T-cell (primary cell): ENCODE data around the gene RFK. TPM values are rescaled to one million over a fixed set of nuclear protein-coding genes. Genes with fewer than 3 reads are reported as not detected.
A peak's percentile ranks its signal among the peaks of the same experiment; 100 is the strongest.

ENCODE experiments used
- ATAC-seq, 4 experiments: fragments of 200-7000 bp in 3 of 4; fragments of 150-1000 bp in 1 of 4; cut with Tn5 transposase; replicated peaks in 1 of 4; 1 replicate in 3 of 4; 2 replicates in 1 of 4; pipeline ENCODE4 v1.10.0; 2021; ENCODE audit warnings: moderate library complexity in 3 of 4, mild to moderate bottlenecking in 2 of 4, moderate number of reproducible peaks in 1 of 4
- CTCF ChIA-PET, 2 donors: fragments of 300-600 bp; sonication (Branson Sonifier 250); formaldehyde crosslinking; loops; one replicate each; lab custom pipeline; 2022; ENCODE audit warnings: antibody characterized with exemption in 2 of 2; lab: Charles Lee
- POLR2A ChIA-PET, 2 donors: fragments of 300-600 bp; sonication (Branson Sonifier 250); formaldehyde crosslinking; loops; one replicate each; lab custom pipeline; 2022; ENCODE audit warnings: antibody characterized with exemption in 2 of 2; lab: Charles Lee
- DNase-seq, 35 experiments: peaks; one replicate each; pipeline versions ENCODE4 v3.0.0 to v3.0.0-alpha.2; 2013 to 2023
- H3K27ac ChIP-seq: one replicate; pipeline ENCODE4 v1.5.1; 2013; ENCODE audit warnings: low read length
- H3K27me3 ChIP-seq, 2 experiments: replicated peaks in 1 of 2; 1 replicate in 1 of 2; 2 replicates in 1 of 2; pipeline versions ENCODE4 v1.6.1 to v1.7.0; 2013; ENCODE audit warnings: low read length in 1 of 2, mixed read lengths in 1 of 2; ENCODE audit not compliant: control insufficient read depth in 2 of 2, insufficient read depth in 2 of 2; ENCODE audit errors: extremely low read depth in 1 of 2
- H3K36me3 ChIP-seq, 2 donors: 1 replicate in 1 of 2; 2 replicates in 1 of 2; pipeline versions ENCODE4 v1.6.1 to v1.7.0; 2013; ENCODE audit warnings: low read length in 1 of 2; ENCODE audit not compliant: control insufficient read depth in 2 of 2, insufficient read depth in 1 of 2; ENCODE audit errors: extremely low read depth in 1 of 2
- H3K4me1 ChIP-seq, 2 experiments: 1 replicate in 1 of 2; 2 replicates in 1 of 2; pipeline versions ENCODE4 v1.6.1 to v1.7.0; 2013; ENCODE audit warnings: low read length in 2 of 2, mixed read lengths in 1 of 2; ENCODE audit not compliant: insufficient read depth in 2 of 2, control insufficient read depth in 1 of 2; ENCODE audit errors: extremely low read depth in 1 of 2
- H3K4me3 ChIP-seq, 2 donors: 1 replicate in 1 of 2; 2 replicates in 1 of 2; pipeline versions ENCODE4 v1.5.1 to v1.7.0; 2013; ENCODE audit warnings: mild to moderate bottlenecking in 2 of 2, low read length in 1 of 2, moderate library complexity in 1 of 2; ENCODE audit not compliant: control insufficient read depth in 1 of 2; ENCODE audit errors: extremely low read depth in 1 of 2
- H3K9me3 ChIP-seq: 2 replicates; pipeline ENCODE4 v1.7.0; 2013
- H3K27ac Mint-ChIP-seq, 2 donors: one replicate each; pipeline ENCODE4 v1.8.0; 2020 to 2021; ENCODE audit warnings: mild to moderate bottlenecking in 2 of 2, mixed read lengths in 2 of 2
- H3K27me3 Mint-ChIP-seq, 2 donors: one replicate each; pipeline ENCODE4 v1.8.0; 2021 to 2022; ENCODE audit warnings: mixed read lengths in 2 of 2
- H3K36me3 Mint-ChIP-seq: one replicate; pipeline ENCODE4 v1.8.0; 2021; ENCODE audit warnings: mixed read lengths
- H3K4me1 Mint-ChIP-seq, 3 donors: one replicate each; pipeline ENCODE4 v1.8.0; 2020 to 2022; ENCODE audit warnings: mixed read lengths in 3 of 3, mild to moderate bottlenecking in 1 of 3
- H3K4me3 Mint-ChIP-seq, 3 donors: one replicate each; pipeline ENCODE4 v1.8.0; 2020 to 2022; ENCODE audit warnings: mild to moderate bottlenecking in 3 of 3, mixed read lengths in 3 of 3, moderate library complexity in 3 of 3
- H3K9me3 Mint-ChIP-seq, 3 donors: one replicate each; pipeline ENCODE4 v1.8.0; 2020 to 2022; ENCODE audit warnings: mixed read lengths in 3 of 3
- WGBS: methylation state at CpG from one replicate; pipeline ENCODE4 v1.1.5; 2013; ENCODE audit warnings: missing lambda C conversion rate; ENCODE audit not compliant: insufficient coverage; 5-methylcytosine and 5-hydroxymethylcytosine counted together
- total RNA-seq, 35 experiments: library from RNA in 6 of 35; stranded (reverse) in 6 of 35; fragments of 120-200 nt in 1 of 35; gene quantifications; one replicate each; pipeline versions ENCODE4 v1.2.1 to v1.2.4 and lab custom pipeline; 2013 to 2026

Gene RFK
- total RNA-seq, 5 donors from 2014 or later (not counting 1 experiment from before 2014, with no cell fraction given) = 8.9 to 13.5 (median 11.0) TPM

DNA sequence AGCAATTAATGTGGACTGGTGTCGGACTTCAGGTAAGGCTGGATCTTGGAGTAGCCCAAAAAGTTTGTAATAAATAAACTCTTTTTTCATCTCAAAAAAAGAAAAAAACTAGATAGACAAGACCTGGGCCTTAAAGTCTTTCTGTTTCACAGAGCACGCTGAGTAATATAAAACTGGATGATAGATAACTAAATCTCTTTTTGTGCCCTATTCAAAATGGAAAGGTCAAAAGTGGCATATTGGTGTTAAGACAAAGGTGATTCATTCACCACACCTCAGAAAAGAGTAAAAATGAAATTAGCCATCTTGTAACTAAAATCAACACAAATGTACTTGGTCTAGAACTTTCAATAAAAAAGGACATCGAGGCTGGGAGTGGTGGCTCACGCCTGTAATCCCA lies 30.3 kb upstream of the RFK start:
- Mint-ChIP-seq H3K36me3 (no peaks in the 10 kb centered on the region), H3K9me3 (no peaks in the 10 kb centered on the region), H3K4me1 (peaks cover 6 to 18% (median 12%) of the 10 kb centered on the region in 3 donors), H3K27me3 (no peaks in the 10 kb centered on the region), H3K27ac (peak overlapping the region in 1 of 2 donors; percentile 36), H3K4me3 (no peak overlapping the region)
- no CpG with 5 or more reads among the region's 4 CpGs for WGBS
- no peak overlapping the region for H3K4me3 ChIP-seq
- ATAC-seq (no peak), DNase-seq (no peak)
- ChIA-PET CTCF (no interaction called here), POLR2A (no interaction called here)
- H3K36me3 ChIP-seq = no peaks in the 10 kb centered on the region
- no peak overlapping the region for H3K27ac ChIP-seq
- peaks cover 0 to 6% of the 10 kb centered on the region in 2 experiments for H3K4me1 ChIP-seq
- no peaks in the 10 kb centered on the region for H3K27me3 ChIP-seq
- no peaks in the 10 kb centered on the region for H3K9me3 ChIP-seq

DNA sequence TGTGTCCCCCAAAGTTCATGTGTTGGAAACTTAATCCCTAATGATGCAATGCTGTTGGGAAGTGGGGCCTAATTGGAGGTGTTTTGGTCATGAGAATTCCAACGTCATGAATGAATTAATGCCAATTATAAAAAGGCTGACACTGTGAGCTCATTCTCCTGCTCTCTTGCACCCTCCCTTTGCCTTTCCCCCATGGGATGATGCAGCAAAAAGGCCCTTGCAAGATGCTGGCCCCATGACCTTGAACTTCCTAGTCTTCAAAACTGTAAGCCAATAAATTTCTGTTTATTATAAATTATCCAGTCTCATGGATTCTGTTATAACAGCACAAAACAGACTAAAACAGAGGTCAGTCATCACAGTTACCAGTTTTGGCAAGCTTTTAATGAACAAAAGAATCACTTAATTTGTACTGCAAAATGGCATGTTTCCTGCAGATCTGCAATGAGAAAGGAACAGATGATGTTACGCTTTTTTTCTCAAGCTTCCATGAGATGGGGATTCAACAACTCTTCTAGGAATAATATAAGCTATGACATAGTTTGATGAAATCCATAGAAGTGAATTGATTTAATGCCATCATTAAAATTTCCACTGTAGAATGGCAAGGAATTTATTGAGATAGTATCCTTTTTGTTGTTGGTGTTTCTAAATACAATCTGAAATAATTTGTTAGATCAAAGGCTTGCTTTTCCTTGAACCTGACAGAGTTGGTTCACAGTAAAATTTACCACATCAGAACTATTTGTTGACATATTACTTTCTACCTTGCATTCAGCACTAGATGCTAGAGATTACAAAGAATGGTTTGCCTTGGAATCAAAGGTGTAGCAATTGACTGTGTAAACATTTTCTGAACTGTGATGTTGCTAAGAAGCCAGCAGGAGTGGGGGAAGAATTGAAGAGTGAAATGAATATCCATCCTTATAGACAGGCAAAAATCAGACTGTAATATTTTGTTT lies 29.3 kb upstream of the RFK start:
- ChIA-PET CTCF (interaction anchor here in 1 of 2 donors (0.6 kb wide), 1 partner anchor 226 kb away, joined by 3 read pairs; no protein-coding TSS in a partner anchor), POLR2A (no interaction called here)
- no peak overlapping the region for H3K4me3 ChIP-seq
- ATAC-seq = peak in 2 of 4 experiments; percentile 47 to 56
- no CpG with 5 or more reads among the region's 2 CpGs for WGBS
- no peaks in the 10 kb centered on the region for H3K27me3 Mint-ChIP-seq
- H3K9me3 Mint-ChIP-seq = no peaks in the 10 kb centered on the region
- H3K36me3 Mint-ChIP-seq = no peaks in the 10 kb centered on the region
- no peak for DNase-seq
- H3K27me3 ChIP-seq = no peaks in the 10 kb centered on the region
- no peak overlapping the region for H3K27ac ChIP-seq
- no peaks in the 10 kb centered on the region for H3K9me3 ChIP-seq
- peak overlapping the region in 1 of 2 donors; percentile 59 for H3K27ac Mint-ChIP-seq
- peaks cover 0 to 6% of the 10 kb centered on the region in 2 experiments for H3K4me1 ChIP-seq
- peaks cover 6 to 18% (median 12%) of the 10 kb centered on the region in 3 donors for H3K4me1 Mint-ChIP-seq
- H3K36me3 ChIP-seq = no peaks in the 10 kb centered on the region
- no peak overlapping the region for H3K4me3 Mint-ChIP-seq

DNA sequence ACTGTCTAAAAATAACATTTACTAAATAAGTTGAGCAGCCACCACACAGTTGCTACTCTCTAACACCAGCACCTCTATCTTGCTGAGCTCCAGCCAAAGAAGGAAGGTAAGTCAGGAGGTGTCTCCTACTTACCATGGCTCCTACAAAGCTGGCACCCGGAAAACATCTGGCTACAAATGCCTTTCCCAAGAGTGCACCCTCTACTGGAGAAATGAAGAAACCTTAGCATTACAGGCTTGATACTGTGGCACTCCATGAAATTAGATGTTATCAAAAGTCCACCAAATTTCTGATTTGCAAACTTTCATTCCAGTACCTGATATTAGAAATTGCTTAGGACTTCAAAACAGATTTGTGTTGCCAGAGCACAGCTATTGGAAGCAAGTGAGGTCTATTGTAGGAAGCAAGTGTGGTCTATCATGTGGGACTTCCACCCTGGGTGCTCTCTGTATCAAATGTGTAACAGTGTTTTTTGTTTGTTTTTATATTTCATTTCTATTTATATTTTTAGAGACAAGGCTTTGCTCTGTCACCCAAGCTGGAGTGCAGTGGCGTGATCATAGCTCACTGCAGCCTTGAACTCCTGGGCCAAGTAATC lies 25.7 kb upstream of the RFK start:
- no peaks in the 10 kb centered on the region for H3K36me3 ChIP-seq
- Mint-ChIP-seq H3K4me3 (no peak overlapping the region), H3K27me3 (no peaks in the 10 kb centered on the region), H3K4me1 (peaks cover 14 to 38% (median 29%) of the 10 kb centered on the region in 3 donors), H3K9me3 (no peaks in the 10 kb centered on the region), H3K36me3 (no peaks in the 10 kb centered on the region), H3K27ac (no peak overlapping the region)
- no peaks in the 10 kb centered on the region for H3K27me3 ChIP-seq
- ChIA-PET CTCF (no interaction called here), POLR2A (no interaction called here)
- no CpG with 5 or more reads among the region's 2 CpGs for WGBS
- H3K27ac ChIP-seq = no peak overlapping the region
- no peaks in the 10 kb centered on the region for H3K9me3 ChIP-seq
- no peak overlapping the region for H3K4me3 ChIP-seq
- DNase-seq = peak in 1 of 35 experiments; percentile 21
- ATAC-seq = no peak
- H3K4me1 ChIP-seq = peaks cover 4 to 10% of the 10 kb centered on the region in 2 experiments

DNA sequence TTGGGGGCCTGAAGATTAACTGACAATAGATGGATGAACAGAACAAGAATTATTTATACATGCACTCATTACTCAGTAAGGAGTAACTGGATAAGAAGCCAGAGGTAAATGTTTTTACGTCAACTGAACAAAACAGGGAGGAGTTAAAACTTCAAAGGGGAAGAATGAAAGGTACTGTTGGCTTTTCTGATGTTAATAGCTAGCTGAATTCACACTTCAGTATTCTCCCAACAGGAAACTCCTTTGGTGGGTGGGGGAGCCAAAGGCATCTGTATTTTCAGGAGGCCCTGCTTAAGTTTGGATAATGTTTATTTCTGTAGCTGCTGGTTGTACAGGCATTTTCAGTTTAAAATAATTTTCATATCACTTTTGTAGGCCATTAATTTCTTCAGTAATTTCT lies 23.2 kb upstream of the RFK start:
- DNase-seq (no peak), ATAC-seq (no peak)
- Mint-ChIP-seq H3K4me1 (peaks cover 8 to 30% (median 17%) of the 10 kb centered on the region in 3 donors), H3K36me3 (peaks cover 9% of the 10 kb centered on the region), H3K9me3 (peaks cover 0 to 10% (median 8%) of the 10 kb centered on the region in 3 donors), H3K27me3 (peaks cover 0 to 2% of the 10 kb centered on the region in 2 donors), H3K27ac (no peak overlapping the region), H3K4me3 (no peak overlapping the region)
- Histone ChIP-seq H3K36me3 (no peaks in the 10 kb centered on the region), H3K4me3 (no peak overlapping the region), H3K27me3 (no peaks in the 10 kb centered on the region), H3K27ac (no peak overlapping the region), H3K4me1 (peaks cover 3 to 7% of the 10 kb centered on the region in 2 experiments), H3K9me3 (peaks cover 4% of the 10 kb centered on the region)
- ChIA-PET CTCF (interaction anchor here in 1 of 2 donors (0.8 kb wide), 1 partner anchor 23 kb away, joined by 4 read pairs; the partner anchor contains the start of gene RFK), POLR2A (interaction anchor here in 1 of 2 donors (0.6 kb wide), 1 partner anchor 1734 kb away, joined by 3 read pairs; no protein-coding TSS in a partner anchor)
- no CpG with 5 or more reads among the region's 1 CpG for WGBS

DNA sequence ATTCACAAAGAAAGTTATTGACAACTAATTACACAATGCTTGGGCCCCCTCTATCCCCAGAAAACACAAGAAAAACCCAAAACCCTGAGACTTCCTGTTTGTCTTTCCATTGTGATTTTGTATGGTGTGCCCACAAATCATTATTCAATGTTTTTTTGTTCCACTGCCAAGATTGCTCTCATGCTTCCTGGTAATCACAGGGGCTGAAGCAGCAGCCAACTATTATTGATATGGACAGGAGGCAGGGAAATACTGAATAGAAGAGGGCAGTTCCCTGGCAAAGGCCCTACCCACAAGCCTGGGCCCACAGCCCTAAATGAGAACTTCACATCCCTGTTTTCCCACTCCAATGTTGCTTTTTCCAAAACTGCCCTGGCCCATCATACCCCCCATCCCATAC lies 21.5 kb upstream of the RFK start:
- Mint-ChIP-seq H3K9me3 (peaks cover 0 to 10% (median 8%) of the 10 kb centered on the region in 3 donors), H3K4me3 (no peak overlapping the region)

DNA sequence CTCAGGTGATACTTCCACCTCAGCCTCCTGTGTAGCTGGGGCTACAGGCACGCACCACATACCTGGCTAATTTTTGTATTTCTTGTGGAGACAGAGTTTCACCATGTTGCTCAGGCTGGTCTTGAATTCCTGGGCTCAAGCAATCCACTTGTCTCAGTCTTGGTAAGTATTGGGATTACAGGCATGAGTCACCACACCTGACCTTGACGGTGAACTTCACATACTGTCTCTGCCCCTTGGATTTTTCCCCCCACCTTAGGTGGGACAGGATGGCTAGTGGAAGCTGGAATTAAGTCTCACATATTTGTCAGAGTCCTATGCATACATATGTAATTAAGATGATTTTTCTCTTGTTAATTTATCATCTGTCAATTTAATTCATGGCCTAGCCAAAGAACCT lies 20.9 kb upstream of the RFK start:
- Mint-ChIP-seq H3K27me3 (peaks cover 0 to 2% of the 10 kb centered on the region in 2 donors), H3K27ac (no peak overlapping the region), H3K4me3 (no peak overlapping the region), H3K9me3 (peaks cover 0 to 10% (median 8%) of the 10 kb centered on the region in 3 donors), H3K4me1 (peaks cover 8 to 27% (median 17%) of the 10 kb centered on the region in 3 donors), H3K36me3 (peaks cover 9% of the 10 kb centered on the region)
- ATAC-seq (no peak), DNase-seq (no peak)
- Histone ChIP-seq H3K27me3 (no peaks in the 10 kb centered on the region), H3K9me3 (peaks cover 4% of the 10 kb centered on the region), H3K27ac (no peak overlapping the region), H3K36me3 (no peaks in the 10 kb centered on the region), H3K4me3 (no peak overlapping the region), H3K4me1 (peaks cover 3 to 7% of the 10 kb centered on the region in 2 experiments)
- ChIA-PET POLR2A (no interaction called here), CTCF (no interaction called here)
- no CpG with 5 or more reads among the region's 2 CpGs for WGBS

More for the DNA sequence above, 21.5 kb upstream of the RFK start:
- CTCF ChIA-PET = no interaction called here
- Histone ChIP-seq H3K36me3 (no peaks in the 10 kb centered on the region), H3K9me3 (peaks cover 4% of the 10 kb centered on the region), H3K4me3 (no peak overlapping the region), H3K27ac (no peak overlapping the region), H3K27me3 (no peaks in the 10 kb centered on the region), H3K4me1 (peaks cover 3 to 7% of the 10 kb centered on the region in 2 experiments)
- DNase-seq = no peak
- peaks cover 8 to 27% (median 17%) of the 10 kb centered on the region in 3 donors for H3K4me1 Mint-ChIP-seq
- ATAC-seq = no peak
- H3K27me3 Mint-ChIP-seq = peaks cover 0 to 2% of the 10 kb centered on the region in 2 donors
- POLR2A ChIA-PET = no interaction called here
- peak overlapping the region in 1 of 2 donors; percentile 5 for H3K27ac Mint-ChIP-seq
- H3K36me3 Mint-ChIP-seq = peaks cover 9% of the 10 kb centered on the region
